H9 (cell line): Measurements from ENCODE around the gene TAF1A. TPM values are rescaled to one million over a fixed set of nuclear protein-coding genes. Genes with fewer than 3 reads are reported as not detected.

ENCODE experiments used
- DNase-seq: peaks from one replicate; pipeline ENCODE4 v3.0.0-alpha.2; 2017
- H2AFZ ChIP-seq: one replicate; pipeline ENCODE4 v1.6.1; 2013; ENCODE audit warnings: mild to moderate bottlenecking, low read length, control low read depth, moderate library complexity
- H2AK5ac ChIP-seq: 2 replicates; pipeline ENCODE4 v1.6.1; 2013; ENCODE audit warnings: low read length, control low read depth, mixed read lengths; ENCODE audit not compliant: insufficient read length
- H2BK120ac ChIP-seq: one replicate; pipeline ENCODE4 v1.6.1; 2013; ENCODE audit warnings: low read depth, mild to moderate bottlenecking, low read length, control low read depth, inconsistent platforms; ENCODE audit not compliant: poor library complexity, severe bottlenecking
- H2BK12ac ChIP-seq: 2 replicates; pipeline ENCODE4 v1.6.1; 2013; ENCODE audit warnings: low read length, control low read depth, mixed read lengths, low read depth; ENCODE audit not compliant: insufficient read length
- H2BK15ac ChIP-seq: 2 replicates; pipeline ENCODE4 v1.6.1; 2013; ENCODE audit warnings: low read depth, low read length, control low read depth
- H2BK20ac ChIP-seq: one replicate; pipeline ENCODE4 v1.6.1; 2013; ENCODE audit warnings: low read depth, mild to moderate bottlenecking, low read length, control low read depth, inconsistent platforms; ENCODE audit not compliant: poor library complexity, severe bottlenecking
- H2BK5ac ChIP-seq: 2 replicates; pipeline ENCODE4 v1.6.1; 2013; ENCODE audit warnings: low read length, control low read depth, mixed read lengths; ENCODE audit not compliant: insufficient read length
- H3K14ac ChIP-seq: 2 replicates; pipeline ENCODE4 v1.6.1; 2013; ENCODE audit warnings: low read length, control low read depth; ENCODE audit not compliant: insufficient read depth
- H3K18ac ChIP-seq: 2 replicates; pipeline ENCODE4 v1.6.1; 2013; ENCODE audit warnings: low read depth, mild to moderate bottlenecking, mixed read lengths, low read length, control low read depth; ENCODE audit not compliant: insufficient read length
- H3K23ac ChIP-seq: 2 replicates; pipeline ENCODE4 v1.6.1; 2013; ENCODE audit warnings: low read length, control low read depth, mixed read lengths, low read depth; ENCODE audit not compliant: insufficient read length
- H3K23me2 ChIP-seq: 2 replicates; pipeline ENCODE4 v1.6.1; 2013; ENCODE audit warnings: low read depth, mild to moderate bottlenecking, mixed read lengths, low read length, control low read depth; ENCODE audit not compliant: insufficient read length, poor library complexity, severe bottlenecking
- H3K27ac ChIP-seq: 2 replicates; pipeline ENCODE4 v1.5.1; 2013; ENCODE audit warnings: low read length, control low read depth, mixed read lengths, low read depth; ENCODE audit not compliant: insufficient read length
- H3K27me3 ChIP-seq: 2 replicates; pipeline ENCODE4 v1.6.1; 2013; ENCODE audit warnings: low read length, control low read depth, inconsistent platforms; ENCODE audit not compliant: insufficient read depth
- H3K4ac ChIP-seq: 2 replicates; pipeline ENCODE4 v1.6.1; 2013; ENCODE audit warnings: low read depth, mild to moderate bottlenecking, control low read depth, inconsistent platforms, low read length, moderate library complexity
- H3K4me1 ChIP-seq: 2 replicates; pipeline ENCODE4 v1.6.1; 2013; ENCODE audit warnings: low read length, control low read depth, inconsistent platforms; ENCODE audit not compliant: insufficient read depth
- H3K4me2 ChIP-seq: 2 replicates; pipeline ENCODE4 v1.6.1; 2013; ENCODE audit warnings: low read length, control low read depth, mixed read lengths; ENCODE audit not compliant: insufficient read length, insufficient read depth
- H3K56ac ChIP-seq: 2 replicates; pipeline ENCODE4 v1.6.1; 2013; ENCODE audit warnings: low read depth, mild to moderate bottlenecking, mixed read lengths, low read length, control low read depth; ENCODE audit not compliant: insufficient read length
- H3K79me1 ChIP-seq: 2 replicates; pipeline ENCODE4 v1.6.1; 2013; ENCODE audit warnings: low read depth, mild to moderate bottlenecking, moderate library complexity, low read length, control low read depth, inconsistent platforms; ENCODE audit not compliant: insufficient read depth, poor library complexity, severe bottlenecking
- H3K79me2 ChIP-seq: 2 replicates; pipeline ENCODE4 v1.6.1; 2013; ENCODE audit warnings: low read length, control low read depth, inconsistent platforms; ENCODE audit not compliant: insufficient read depth
- H3K9ac ChIP-seq: 2 replicates; pipeline ENCODE4 v1.6.1; 2013; ENCODE audit warnings: low read length, control low read depth, mixed read lengths; ENCODE audit not compliant: insufficient read length; ENCODE audit errors: extremely low read depth
- H3K9me3 ChIP-seq: one replicate; pipeline ENCODE4 v1.6.1; 2013; ENCODE audit warnings: low read depth, low read length, inconsistent platforms; ENCODE audit not compliant: control insufficient read depth
- H3T11ph ChIP-seq: one replicate; pipeline ENCODE4 v1.6.1; 2013; ENCODE audit warnings: mild to moderate bottlenecking, low read length, control low read depth, inconsistent platforms
- H4K20me1 ChIP-seq: one replicate; pipeline ENCODE4 v1.6.1; 2013; ENCODE audit not compliant: control insufficient read depth, insufficient read length, insufficient read depth
- H4K5ac ChIP-seq: 2 replicates; pipeline ENCODE4 v1.6.1; 2013; ENCODE audit warnings: low read depth, mild to moderate bottlenecking, mixed read lengths, low read length, control low read depth; ENCODE audit not compliant: insufficient read length
- H4K8ac ChIP-seq: replicated peaks from 2 replicates; pipeline ENCODE4 v1.6.1; 2013; ENCODE audit warnings: low read length, control low read depth, mixed read lengths, low read depth; ENCODE audit not compliant: insufficient read length
- H4K91ac ChIP-seq: 2 replicates; pipeline ENCODE4 v1.6.1; 2013; ENCODE audit warnings: low read depth, mild to moderate bottlenecking, moderate library complexity, mixed read lengths, low read length, control low read depth; ENCODE audit not compliant: insufficient read length
- H3K27ac Mint-ChIP-seq, 3 experiments: 2 replicates in 2 of 3; 3 replicates in 1 of 3; pipeline ENCODE4 v1.8.0; 2020 to 2021; ENCODE audit warnings: mixed read lengths in 3 of 3, mild to moderate bottlenecking in 1 of 3, moderate library complexity in 1 of 3
- H3K27me3 Mint-ChIP-seq: 2 replicates; pipeline ENCODE4 v1.8.0; 2021; ENCODE audit warnings: low read depth, mild to moderate bottlenecking, moderate library complexity, mixed read lengths
- H3K36me3 Mint-ChIP-seq, 3 experiments: 2 replicates in 2 of 3; 3 replicates in 1 of 3; pipeline ENCODE4 v1.8.0; 2020 to 2021; ENCODE audit warnings: low read depth in 3 of 3, mixed read lengths in 3 of 3; ENCODE audit not compliant: insufficient read depth in 1 of 3
- H3K4me1 Mint-ChIP-seq, 2 experiments: 2 replicates each; pipeline ENCODE4 v1.8.0; 2020; ENCODE audit warnings: mixed read lengths in 2 of 2
- H3K4me3 Mint-ChIP-seq, 2 experiments: 2 replicates in 1 of 2; 3 replicates in 1 of 2; pipeline ENCODE4 v1.8.0; 2020 to 2021; ENCODE audit warnings: mild to moderate bottlenecking in 2 of 2, mixed read lengths in 2 of 2, moderate library complexity in 1 of 2
- H3K9me3 Mint-ChIP-seq, 2 experiments: 2 replicates in 1 of 2; 3 replicates in 1 of 2; pipeline ENCODE4 v1.8.0; 2020; ENCODE audit warnings: mild to moderate bottlenecking in 2 of 2, mixed read lengths in 2 of 2, moderate library complexity in 1 of 2
- CTCF ChIP-seq: fragments of 200-600 bp; sonication (generic); conservative IDR thresholded peaks from 3 replicates; pipeline ENCODE4 v1.8.0; 2021; ENCODE audit warnings: antibody characterized with exemption, mild to moderate bottlenecking
- WGBS: extraction: QIAGEN DNeasy Blood & Tissue Kit; methylation state at CpG from one replicate; pipeline ENCODE4 v1.1.7; 2013; ENCODE audit warnings: missing lambda C conversion rate, low lambda C conversion rate, mixed read lengths; ENCODE audit not compliant: insufficient read length; ENCODE audit errors: extremely low coverage; 5-methylcytosine and 5-hydroxymethylcytosine counted together
- total RNA-seq: library from RNA; stranded (reverse); gene quantifications from 2 replicates; pipeline ENCODE4 v1.2.1, GENCODE V29; 2021

The TAF1A gene
- total RNA-seq, 1 experiment from 2014 or later = 14.8 TPM

DNA sequence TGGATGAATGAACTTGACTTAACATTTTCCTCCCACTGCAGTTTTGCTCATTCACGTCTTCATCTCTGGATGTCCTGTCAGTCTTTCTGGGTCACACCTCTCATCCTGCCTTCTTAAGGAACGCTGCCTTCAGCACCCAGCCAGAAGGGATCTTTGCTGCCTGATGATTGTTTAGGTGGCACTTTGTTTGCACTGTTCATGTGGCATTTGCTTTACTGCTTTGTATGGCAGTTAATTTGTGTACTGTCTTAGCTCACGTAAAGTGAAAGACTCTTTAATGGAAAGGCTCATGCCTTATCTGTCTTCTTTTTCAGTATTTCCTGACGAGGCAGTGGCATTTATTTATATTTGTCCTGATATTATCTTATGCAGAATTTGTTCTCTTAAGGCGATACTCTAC lies 33.0 kb upstream of the TAF1A start:
- Histone ChIP-seq H4K91ac (no peak overlapping the region), H3K56ac (no peak overlapping the region), H3K4me1 (no peaks in the 10 kb centered on the region), H2BK15ac (no peak overlapping the region), H2BK20ac (no peak overlapping the region), H2BK5ac (no peak overlapping the region), H2AK5ac (no peak overlapping the region), H2AFZ (no peak overlapping the region), H2BK12ac (no peak overlapping the region), H2BK120ac (no peak overlapping the region), H3K18ac (no peak overlapping the region), H3K4me2 (no peak overlapping the region), H3K27me3 (no peaks in the 10 kb centered on the region), H4K8ac (no peak overlapping the region), H3K9me3 (no peaks in the 10 kb centered on the region), H3K14ac (no peak overlapping the region), H3K79me1 (no peaks in the 10 kb centered on the region), H3K23ac (no peak overlapping the region), H4K20me1 (no peaks in the 10 kb centered on the region), H4K5ac (no peak overlapping the region), H3T11ph (no peak overlapping the region), H3K79me2 (peaks cover 3% of the 10 kb centered on the region; the same call in 1 of the 2 replicates), H3K4ac (no peak overlapping the region), H3K23me2 (peaks cover 7% of the 10 kb centered on the region), H3K9ac (no peak overlapping the region), H3K27ac (no peak overlapping the region)
- H3K36me3 Mint-ChIP-seq = peaks cover 21 to 52% (median 47%) of the 10 kb centered on the region in 3 experiments; a peak in 6 of 7 replicates
- no peak overlapping the region for H3K27ac Mint-ChIP-seq
- no peak overlapping the region for H3K4me3 Mint-ChIP-seq
- H3K4me1 Mint-ChIP-seq = peaks cover 6 to 10% of the 10 kb centered on the region in 2 experiments; a peak in 3 of 4 replicates
- no peaks in the 10 kb centered on the region for H3K9me3 Mint-ChIP-seq
- no CpG with 5 or more reads among the region's 5 CpGs for WGBS
- H3K27me3 Mint-ChIP-seq = no peaks in the 10 kb centered on the region
- no peak for DNase-seq
- TF ChIP-seq CTCF = no peak
